Neural crest cell (in vitro differentiated cells): ENCODE results near the gene IFT27. TPM values are rescaled to one million over a fixed set of nuclear protein-coding genes. Genes with fewer than 3 reads are reported as not detected.

Experiments
- DNase-seq: peaks from one replicate; pipeline ENCODE4 v3.0.0; 2021; ENCODE audit warnings: low read depth, mixed read lengths, low spot score
- H3K27ac Mint-ChIP-seq: one replicate; pipeline ENCODE4 v1.8.0; 2021; ENCODE audit warnings: mild to moderate bottlenecking, mixed read lengths; ENCODE audit not compliant: unreplicated experiment
- H3K27me3 Mint-ChIP-seq: 2 replicates; pipeline ENCODE4 v1.8.0; 2021; ENCODE audit warnings: low read depth, mild to moderate bottlenecking, mixed read lengths
- H3K36me3 Mint-ChIP-seq: 2 replicates; pipeline ENCODE4 v1.8.0; 2021; ENCODE audit warnings: low read depth, mild to moderate bottlenecking, mixed read lengths
- H3K4me1 Mint-ChIP-seq: 2 replicates; pipeline ENCODE4 v1.8.0; 2021; ENCODE audit warnings: mixed read lengths
- H3K4me3 Mint-ChIP-seq: one replicate; pipeline ENCODE4 v1.8.0; 2021; ENCODE audit warnings: mild to moderate bottlenecking, mixed read lengths
- H3K9me3 Mint-ChIP-seq: 2 replicates; pipeline ENCODE4 v1.8.0; 2021; ENCODE audit warnings: mixed read lengths
- CTCF ChIP-seq: fragments of 200-600 bp; sonication (generic); conservative IDR thresholded peaks from 2 replicates; pipeline ENCODE4 v1.5.0; 2021; ENCODE audit warnings: antibody characterized with exemption, mild to moderate bottlenecking
- total RNA-seq: library from RNA; stranded (reverse); gene quantifications from 2 replicates; pipeline ENCODE4 v1.2.1, GENCODE V29; 2021

Gene IFT27
- total RNA-seq, 1 donor from 2014 or later, result 55.4 TPM

- Mint-ChIP-seq H3K27me3 (peaks cover 41% of the 10 kb centered on the region), H3K4me1 (no peaks in the 10 kb centered on the region), H3K36me3 (no peaks in the 10 kb centered on the region), H3K27ac (peak overlapping the region; percentile 92), H3K4me3 (no peak overlapping the region), H3K9me3 (peaks cover 2% of the 10 kb centered on the region)
- DNase-seq, result no peak
- no peak for TF ChIP-seq CTCF
Measured at GRCh38 chr22:36741968-36742367, 34.0 kb downstream of the IFT27 start.

GRCh38 chr22:36741204-36741793, 34.6 kb downstream of the IFT27 start:
- peaks cover 47% of the 10 kb centered on the region for H3K27me3 Mint-ChIP-seq
- H3K36me3 Mint-ChIP-seq, result no peaks in the 10 kb centered on the region
- no peak for DNase-seq

GRCh38 chr22:36740716-36741115, 35.2 kb downstream of the IFT27 start:
- H3K4me1 Mint-ChIP-seq, result no peaks in the 10 kb centered on the region
- no peak overlapping the region for H3K27ac Mint-ChIP-seq
- no peak overlapping the region for H3K4me3 Mint-ChIP-seq
- no peaks in the 10 kb centered on the region for H3K36me3 Mint-ChIP-seq
- H3K27me3 Mint-ChIP-seq, result peaks cover 49% of the 10 kb centered on the region
- peaks cover 2% of the 10 kb centered on the region for H3K9me3 Mint-ChIP-seq
- no peak for TF ChIP-seq CTCF
- no peak for DNase-seq

More at GRCh38 chr22:36741204-36741793, 34.6 kb downstream of the IFT27 start:
- Mint-ChIP-seq H3K4me1 (no peaks in the 10 kb centered on the region), H3K4me3 (no peak overlapping the region), H3K27ac (no peak overlapping the region), H3K9me3 (peaks cover 2% of the 10 kb centered on the region)
- TF ChIP-seq CTCF, result no peak

GRCh38 chr22:36739185-36739584, 36.7 kb downstream of the IFT27 start:
- Mint-ChIP-seq H3K27ac (no peak overlapping the region), H3K36me3 (no peaks in the 10 kb centered on the region)

GRCh38 chr22:36738416-36739020, 37.4 kb downstream of the IFT27 start:
- Mint-ChIP-seq H3K4me1 (peaks cover 4% of the 10 kb centered on the region), H3K27me3 (peaks cover 65% of the 10 kb centered on the region)

More at GRCh38 chr22:36739185-36739584, 36.7 kb downstream of the IFT27 start:
- TF ChIP-seq CTCF, result no peak
- no peaks in the 10 kb centered on the region for H3K4me1 Mint-ChIP-seq
- peaks cover 59% of the 10 kb centered on the region for H3K27me3 Mint-ChIP-seq
- DNase-seq, result no peak
- H3K9me3 Mint-ChIP-seq, result peaks cover 2% of the 10 kb centered on the region
- no peak overlapping the region for H3K4me3 Mint-ChIP-seq

More at GRCh38 chr22:36738416-36739020, 37.4 kb downstream of the IFT27 start:
- H3K27ac Mint-ChIP-seq, result no peak overlapping the region
- no peak for TF ChIP-seq CTCF
- DNase-seq, result no peak
- H3K4me3 Mint-ChIP-seq, result no peak overlapping the region
- no peaks in the 10 kb centered on the region for H3K36me3 Mint-ChIP-seq
- peaks cover 2% of the 10 kb centered on the region for H3K9me3 Mint-ChIP-seq
